K562 (cell line): Measurements from ENCODE around the gene TMCC1. TPM values are rescaled to one million over a fixed set of nuclear protein-coding genes. Genes with fewer than 3 reads are reported as not detected.

Source experiments
- BRF1 ChIP-seq: IDR thresholded peaks from 3 replicates; pipeline ENCODE4 v1.6.1; 2011; ENCODE audit warnings: borderline replicate concordance, mild to moderate bottlenecking; ENCODE audit not compliant: insufficient read length; ENCODE audit errors: extremely low read depth
- CTCF ChIP-seq, 3 experiments: IDR thresholded peaks in 2 of 3; conservative IDR thresholded peaks in 1 of 3; 2 replicates each; pipeline ENCODE4 v1.5.1; 2011 to 2012; ENCODE audit warnings: low read length in 3 of 3, mild to moderate bottlenecking in 3 of 3, control low read depth in 2 of 3, improper control_type of control experiment in 1 of 3, inconsistent platforms in 1 of 3, low read depth in 1 of 3, mixed read lengths in 1 of 3, moderate library complexity in 1 of 3; ENCODE audit not compliant: insufficient read depth in 2 of 3
- ELF2 ChIP-seq: fragments of 250-450 bp; sonication (Bioruptor Pico); IDR thresholded peaks from 2 replicates; pipeline ENCODE4 v1.5.0; 2021; ENCODE audit warnings: mild to moderate bottlenecking
- EWSR1 ChIP-seq: fragments of 450-650 bp; IDR thresholded peaks from 2 replicates; pipeline ENCODE4 v1.6.1; 2018; ENCODE audit warnings: borderline replicate concordance, mild to moderate bottlenecking, low read depth, moderate library complexity; ENCODE audit not compliant: partially characterized antibody
- GTF2F1 ChIP-seq: IDR thresholded peaks from 2 replicates; pipeline ENCODE4 v1.6.1; 2011; ENCODE audit warnings: low read depth, low read length, improper control_type of control experiment
- KDM1A ChIP-seq, 2 experiments: fragments of 450-650 bp; IDR thresholded peaks; 2 replicates each; pipeline ENCODE4 v1.6.1; 2016; ENCODE audit warnings: mild to moderate bottlenecking in 2 of 2
- MAFK ChIP-seq: IDR thresholded peaks from 2 replicates; pipeline ENCODE4 v1.6.1; 2011; ENCODE audit warnings: low read length, improper control_type of control experiment
- MITF ChIP-seq: IDR thresholded peaks from 2 replicates; pipeline ENCODE4 v1.6.1; 2014; ENCODE audit warnings: antibody characterized with exemption
- RBBP5 ChIP-seq: fragments of 200-600 bp; sonication (generic); IDR thresholded peaks from 2 replicates; pipeline ENCODE4 v1.6.1; 2012; ENCODE audit warnings: borderline replicate concordance, mild to moderate bottlenecking, low read length, control low read depth, inconsistent platforms; ENCODE audit not compliant: insufficient read depth, poor library complexity, severe bottlenecking
- SMARCB1 ChIP-seq: IDR thresholded peaks from 2 replicates; pipeline ENCODE4 v1.6.1; 2011; ENCODE audit warnings: improper control_type of control experiment, low read depth; ENCODE audit not compliant: insufficient read length
- ZBTB11 ChIP-seq, 3 experiments: fragments of 200-800 bp in 1 of 3; fragments of 250-450 bp in 1 of 3; fragments of 450-650 bp in 1 of 3; sonication (Bioruptor Pico) in 1 of 3; sonication (Bioruptor generic) in 1 of 3; formaldehyde crosslinking in 1 of 3; IDR thresholded peaks; 2 replicates each; pipeline versions ENCODE4 v1.6.1 to v1.8.0; 2016 to 2022; ENCODE audit warnings: mild to moderate bottlenecking in 2 of 3, missing genetic modification characterization in 2 of 3, missing compliant biosample characterization in 1 of 3, moderate library complexity in 1 of 3
- ZC3H11A ChIP-seq: IDR thresholded peaks from 2 replicates; pipeline ENCODE4 v1.6.1; 2012; ENCODE audit warnings: low read depth, low read length, improper control_type of control experiment
- ZFX ChIP-seq: sonication (generic); formaldehyde crosslinking; IDR thresholded peaks from 2 replicates; pipeline ENCODE4 v1.8.0; 2022; ENCODE audit warnings: mild to moderate bottlenecking, missing genetic modification reagents, moderate library complexity
- ZNF280B ChIP-seq: fragments of 250-450 bp; sonication (Bioruptor Pico); IDR thresholded peaks from 2 replicates; pipeline ENCODE4 v1.5.1; 2021; ENCODE audit warnings: mild to moderate bottlenecking
- ZNF347 ChIP-seq: fragments of 450-650 bp; formaldehyde crosslinking; IDR thresholded peaks from 2 replicates; pipeline ENCODE4 v1.4.0; 2020; ENCODE audit warnings: low read depth, mild to moderate bottlenecking, moderate library complexity
- ZNF354B ChIP-seq: fragments of 250-450 bp; sonication (Bioruptor Pico); IDR thresholded peaks from 2 replicates; pipeline ENCODE4 v1.4.0; 2020
- ZNF696 ChIP-seq: fragments of 250-450 bp; sonication (Bioruptor Pico); conservative IDR thresholded peaks from 2 replicates; pipeline ENCODE4 v1.4.0; 2020; ENCODE audit warnings: mild to moderate bottlenecking, moderate library complexity
- polyA plus RNA-seq, 8 experiments: library from polyadenylated mRNA; depleted of rRNA in 4 of 8; stranded (reverse) in 5 of 8; unstranded in 3 of 8; fragments of >200 nt; fragmentation: Nextera tagmentation in 2 of 8; fragmentation: Illumina TruSeq in 1 of 8; extraction: Ambion mirVana in 2 of 8; extraction: Trizol in 1 of 8; gene quantifications; 2 replicates each; pipeline versions ENCODE4 v1.2.1 to v1.2.3, GENCODE V29; 2011 to 2014; ENCODE audit warnings: inconsistent platforms in 1 of 8, missing spikeins in 1 of 8
- total RNA-seq, 7 experiments: library from RNA; depleted of rRNA in 6 of 7; stranded (reverse); fragments of >200 nt in 6 of 7; fragmentation: Illumina TruSeq in 2 of 7; extraction: Trizol in 2 of 7; gene quantifications; 2 replicates each; pipeline versions ENCODE4 v1.2.1 to v1.2.3, GENCODE V29; 2011 to 2021; ENCODE audit warnings: low replicate concordance in 1 of 7

The TMCC1 gene
- total and polyA plus RNA-seq, 9 of the 15 experiments (the other 6 are each of a cell fraction or from before 2014, with no cell fraction given) = 0.89 to 8.7 (median 4.0) TPM

GRCh38 chr3:129626744-129627349, 266.7 kb downstream of the TMCC1 start (continued):
- TF ChIP-seq ZBTB11 (CRISPR knock-in tag; IDR thresholded peaks at IDR 0.05) (peak; percentile 85 to 97 (median 90); a peak in 5 of 6 replicates), ZC3H11A (no peak), ZNF347 (CRISPR knock-in tag) (no peak), KDM1A (IDR thresholded peaks at IDR 0.05) (no peak), RBBP5 (no peak), ZNF696 (CRISPR knock-in tag) (no peak), ZNF354B (CRISPR knock-in tag) (no peak), ZFX (peak; percentile 95), CTCF (IDR thresholded peaks at IDR 0.05 in 2 of 3, conservative IDR thresholded peaks at IDR 0.05 in 1 of 3; ENCODE audit: insufficient read depth in 2 of 3, low read depth in 1 of 3, low read length in 3 of 3) (peak in 2 of 3 experiments; percentile 32 to 42; a peak in 3 of 6 replicates), BRF1 (no peak), EWSR1 (no peak), GTF2F1 (no peak), ELF2 (CRISPR knock-in tag) (0 out of 2 replicates have a peak, but pooled peaks have one; percentile 45), SMARCB1 (no peak), ZNF280B (CRISPR knock-in tag) (no peak), MITF (no peak), MAFK (no peak)
